CMK (cell line): ENCODE measurements around the gene ANKFY1.

Experiments
- DNase-seq: peaks from one replicate; pipeline ENCODE4 v3.0.0-alpha.2; 2010; ENCODE audit warnings: low read depth

The ANKFY1 gene

DNA sequence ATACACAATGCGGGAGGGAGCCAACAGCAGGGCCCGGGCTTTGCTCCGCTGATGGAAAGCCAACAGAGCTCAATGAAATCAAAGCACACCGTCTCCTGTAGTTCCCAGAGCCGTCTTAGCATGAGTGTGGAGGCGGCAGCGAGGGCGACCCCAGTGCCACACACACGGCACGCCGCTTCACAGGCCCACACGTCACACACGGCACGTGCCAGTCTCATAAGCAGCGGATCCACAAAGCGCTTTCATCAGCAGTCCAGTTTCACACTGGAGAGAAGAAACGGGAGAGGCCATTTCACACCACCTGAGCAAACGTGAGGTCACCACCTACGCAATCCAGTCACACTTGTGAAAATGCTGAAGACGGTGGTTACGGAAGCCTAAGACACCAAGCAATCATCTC is 86.0 kb downstream of the ANKFY1 start:
- DNase-seq: no peak

DNA sequence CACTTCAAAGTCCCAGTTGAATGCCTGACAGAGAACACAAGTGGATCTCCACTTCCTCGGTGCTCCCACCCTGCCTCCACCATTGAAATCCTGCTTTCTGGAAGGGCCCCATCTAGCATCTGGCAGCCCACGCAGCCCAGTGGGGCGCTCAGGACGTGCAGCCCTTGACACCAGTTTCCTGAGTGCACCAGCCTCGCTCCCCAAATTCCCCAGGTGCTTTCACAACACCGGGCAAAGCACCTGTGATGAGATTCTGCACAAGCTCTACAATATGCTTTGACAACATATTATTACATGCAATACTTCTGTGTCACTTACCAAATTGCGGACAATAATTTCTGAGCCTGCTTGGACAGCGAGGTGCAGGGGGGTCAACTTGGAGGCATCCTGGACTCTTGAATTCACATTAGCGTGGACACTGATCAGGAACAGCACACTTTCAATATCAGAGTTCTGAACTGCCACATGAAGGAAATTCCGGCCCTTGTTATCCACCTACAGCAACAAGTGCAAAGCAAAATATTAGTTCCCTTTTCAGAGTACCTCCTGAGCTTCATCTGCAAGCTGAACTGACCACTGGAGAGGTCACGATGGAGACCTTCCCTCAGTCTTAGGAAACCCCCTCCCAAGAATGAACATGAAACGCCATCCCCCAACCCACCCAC is 86.8 kb downstream of the ANKFY1 start:
- no peak for DNase-seq

- no peak for DNase-seq
These were observed 87.6 kb downstream of the ANKFY1 start for GRCh38 chr17:4175921-4176807.

DNA sequence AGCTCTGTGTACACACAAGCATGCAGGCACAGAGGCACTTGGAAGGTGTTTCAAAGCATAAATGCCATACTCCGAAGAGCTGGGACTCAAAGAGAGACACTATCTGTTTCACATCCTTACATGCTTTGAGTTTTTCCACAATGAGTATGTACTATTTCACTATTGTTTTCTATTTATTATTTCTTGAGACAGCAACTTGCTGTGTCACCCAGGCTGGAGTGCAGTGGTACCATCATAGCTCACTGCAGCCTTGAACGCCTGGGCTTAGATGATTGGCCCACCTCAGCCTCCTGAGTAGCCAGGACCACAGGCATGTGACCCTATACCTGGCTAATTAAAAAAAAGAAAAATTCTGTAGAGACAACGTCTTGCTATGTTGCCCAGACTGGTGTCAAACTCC is 89.2 kb downstream of the ANKFY1 start:
- no peak for DNase-seq

GRCh38 chr17:4173781-4174180 is 90.0 kb downstream of the ANKFY1 start:
- no peak for DNase-seq

DNA sequence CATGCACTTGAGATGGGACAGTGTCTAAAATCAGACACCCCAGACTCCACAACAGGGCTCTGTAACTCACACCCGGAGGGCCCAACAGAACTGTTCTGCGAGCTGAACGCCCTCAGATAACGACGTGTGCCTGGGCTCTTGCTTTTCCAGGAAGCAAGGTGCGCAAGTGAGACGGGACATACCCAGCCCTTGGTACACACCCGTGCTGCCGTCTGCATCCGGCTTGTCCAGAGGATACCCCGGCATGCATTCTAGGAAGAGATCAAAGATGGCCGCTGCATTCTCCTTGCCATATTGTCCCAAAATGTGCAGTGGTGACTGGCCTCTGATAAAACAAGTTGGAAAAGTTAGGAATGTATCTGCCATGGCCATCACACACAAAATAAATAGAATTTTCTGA is 91.4 kb downstream of the ANKFY1 start:
- DNase-seq: no peak

DNA sequence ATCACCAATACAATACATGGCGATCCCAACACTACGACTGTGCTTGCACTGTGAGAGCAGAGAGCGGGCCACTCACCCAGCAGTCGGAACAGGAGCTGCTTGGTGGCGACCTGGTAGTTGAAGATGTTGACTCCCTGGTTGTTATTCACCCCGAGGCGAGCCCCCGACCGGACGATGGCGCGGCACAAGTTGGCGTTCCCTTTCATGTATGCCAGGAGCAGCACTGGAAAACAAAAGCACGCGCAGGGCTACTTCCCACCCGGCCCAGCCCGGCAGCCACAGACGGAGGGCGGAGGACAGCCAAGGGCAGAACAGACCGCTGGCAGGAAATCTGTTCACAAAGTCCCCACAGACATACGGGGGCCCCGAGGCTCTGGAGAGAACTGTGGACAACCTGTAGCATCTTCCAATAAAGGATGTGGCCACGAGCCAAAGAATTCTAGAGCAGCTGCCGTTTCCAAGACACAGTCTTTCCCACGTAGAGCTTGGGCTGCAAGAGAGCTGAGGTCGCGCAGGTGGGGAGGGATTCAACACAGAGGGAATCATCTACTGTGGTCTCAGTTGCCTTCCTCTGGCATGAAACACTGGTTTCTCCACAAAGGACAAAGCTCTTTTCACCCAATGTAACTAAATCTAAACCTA is 93.0 kb downstream of the ANKFY1 start:
- DNase-seq: no peak

DNA sequence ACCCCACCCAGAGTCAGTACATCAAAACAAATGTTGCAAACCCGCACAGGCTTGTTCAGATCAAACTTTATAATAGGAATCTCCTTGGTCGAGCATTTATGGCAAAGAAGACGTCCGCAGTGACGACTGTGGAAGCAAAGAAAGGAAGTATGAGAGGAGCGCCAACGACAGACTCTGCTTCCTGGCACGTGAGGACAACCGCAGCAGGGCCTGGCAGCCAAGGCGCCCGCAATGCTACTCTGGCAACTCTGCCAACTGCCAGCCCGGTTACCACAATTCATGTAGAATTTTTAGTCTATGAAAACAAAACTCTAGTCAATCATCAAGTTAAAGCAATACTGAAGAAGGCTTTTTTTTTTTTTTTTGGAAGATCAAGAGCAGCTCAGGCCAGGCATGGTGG is 96.0 kb downstream of the ANKFY1 start:
- no peak for DNase-seq

GRCh38 chr17:4166419-4166818 is 97.4 kb downstream of the ANKFY1 start:
- no peak for DNase-seq

DNA sequence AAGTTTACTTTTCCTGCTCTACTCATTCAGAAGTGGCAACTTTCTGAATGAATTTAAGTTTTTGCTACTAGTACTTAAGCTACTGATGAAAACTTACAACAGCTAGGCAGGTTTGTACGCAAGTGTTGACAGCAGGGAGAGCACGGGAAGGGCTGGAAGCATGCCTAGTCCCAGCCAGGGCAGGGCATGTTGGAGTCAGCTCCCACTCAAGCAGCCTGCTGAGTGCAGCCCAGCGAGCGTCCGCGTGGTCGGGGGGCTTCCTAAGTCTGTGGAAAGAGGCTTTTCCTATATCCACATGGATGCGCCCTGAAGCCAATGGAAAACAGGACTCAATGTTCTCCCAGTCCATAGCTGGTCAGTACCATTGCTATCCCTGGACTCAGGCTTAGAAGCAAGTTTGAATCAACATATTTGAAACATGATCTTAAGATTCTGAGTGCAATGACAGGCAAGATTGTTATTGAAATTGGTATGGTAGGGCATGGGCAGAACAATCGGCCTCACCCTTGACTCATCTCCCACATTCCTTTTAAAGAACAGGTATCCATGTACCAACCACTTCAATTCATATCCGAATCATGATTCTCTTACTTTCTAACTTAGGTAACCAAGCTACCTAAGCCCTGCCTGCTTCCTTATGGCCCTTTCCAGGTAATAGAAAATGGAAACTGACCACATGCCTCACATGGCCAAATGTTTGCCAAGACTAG is 98.3 kb downstream of the ANKFY1 start:
- no peak for DNase-seq

GRCh38 chr17:4163951-4164350 is 99.8 kb downstream of the ANKFY1 start:
- DNase-seq: no peak

DNA sequence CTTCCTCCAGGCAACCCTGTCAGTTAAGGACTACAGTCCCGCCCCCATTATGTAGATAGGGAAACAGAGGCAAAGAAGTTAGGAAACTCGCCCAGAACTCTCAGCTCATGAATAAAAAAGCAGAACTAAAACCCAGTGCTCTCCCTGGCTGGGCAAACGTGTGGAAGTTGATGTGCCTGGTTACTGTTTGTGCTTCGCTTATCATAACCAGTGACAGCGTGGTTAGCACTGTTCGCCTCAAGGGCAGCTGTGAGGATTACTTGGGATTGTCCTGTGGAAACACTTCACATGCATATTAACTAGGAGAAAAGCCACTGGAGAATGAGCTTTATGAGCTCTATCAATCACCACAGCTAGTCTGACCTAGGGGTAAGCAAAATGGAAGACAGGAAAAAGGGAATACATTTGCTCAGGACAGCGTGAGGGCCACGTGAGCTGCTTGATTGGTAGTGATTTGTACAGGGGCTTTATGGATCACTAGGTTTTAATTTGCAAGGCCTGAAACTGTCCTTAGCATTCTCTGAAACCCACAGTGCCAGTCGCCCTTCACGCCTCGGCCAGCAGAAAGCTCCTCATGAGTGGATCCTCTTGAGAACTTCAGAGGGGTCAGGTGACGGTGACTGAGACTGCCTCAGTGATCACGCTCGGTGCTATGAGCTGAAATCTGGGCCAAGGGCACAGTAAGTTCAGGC is 100.9 kb downstream of the ANKFY1 start:
- DNase-seq: no peak

DNA sequence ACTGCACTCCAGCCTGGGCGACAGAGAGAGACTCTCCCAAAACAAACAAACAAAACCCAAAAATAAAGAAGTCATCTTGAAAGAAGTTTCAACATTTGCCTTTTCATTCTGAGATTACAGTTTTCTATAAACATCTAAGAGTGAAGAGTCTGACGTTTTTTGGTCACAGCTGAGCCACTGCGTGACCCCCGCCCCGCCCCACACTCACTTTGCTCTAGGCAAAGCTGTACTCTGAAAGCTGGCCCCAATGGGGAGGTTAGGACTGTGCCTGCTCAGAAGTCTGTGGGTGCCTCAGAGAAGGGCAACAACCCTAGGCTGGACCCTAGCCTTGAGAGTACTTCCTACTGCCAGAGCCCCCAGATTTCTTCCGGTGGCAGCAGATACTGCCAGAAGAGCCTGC is 101.5 kb downstream of the ANKFY1 start:
- DNase-seq: no peak

GRCh38 chr17:4161967-4162305 is 101.8 kb downstream of the ANKFY1 start:
- DNase-seq: no peak

DNA sequence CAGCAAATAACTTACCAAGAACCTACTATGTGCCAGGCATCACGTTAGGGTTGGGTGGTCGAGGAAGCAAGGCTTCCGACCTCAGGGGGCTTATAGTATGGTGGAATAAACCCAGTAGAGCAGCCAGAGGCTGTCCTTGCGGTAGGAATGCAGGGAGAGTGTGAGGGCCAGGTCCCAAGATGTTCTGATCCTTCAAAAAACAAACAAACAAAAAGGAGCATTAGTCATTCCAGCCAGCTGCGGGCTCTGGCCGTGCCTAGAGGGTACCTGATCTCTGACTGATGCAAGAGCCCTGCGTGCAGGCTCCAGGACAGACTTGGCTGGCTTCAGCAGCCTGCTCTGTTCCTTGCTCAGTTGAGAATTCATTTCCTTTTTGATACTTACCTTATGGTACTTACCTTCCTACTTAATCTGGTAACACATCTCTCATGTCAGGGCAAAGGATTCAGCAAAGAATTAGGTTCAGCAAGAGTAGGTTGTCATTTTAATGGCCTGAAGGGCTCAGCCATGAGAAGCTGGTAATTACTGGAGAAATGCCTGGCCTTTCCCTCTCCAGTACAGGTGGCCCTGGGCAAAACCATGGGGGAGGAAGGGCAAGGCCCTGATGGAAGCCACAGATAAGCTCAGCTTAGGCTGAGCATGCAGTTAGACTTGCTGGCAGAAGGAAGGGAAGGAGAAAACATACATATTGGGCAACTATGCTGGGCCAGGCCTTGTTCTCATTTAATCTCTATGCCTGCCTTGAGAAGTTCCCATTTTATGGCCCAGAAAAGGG is 102.4 kb downstream of the ANKFY1 start:
- no peak for DNase-seq

- no peak for DNase-seq
These were observed 103.4 kb downstream of the ANKFY1 start for GRCh38 chr17:4160294-4160859.

- no peak for DNase-seq
These were observed 104.0 kb downstream of the ANKFY1 start for GRCh38 chr17:4159761-4160160.

- DNase-seq: no peak
These were observed 106.0 kb downstream of the ANKFY1 start for GRCh38 chr17:4157618-4158333.

DNA sequence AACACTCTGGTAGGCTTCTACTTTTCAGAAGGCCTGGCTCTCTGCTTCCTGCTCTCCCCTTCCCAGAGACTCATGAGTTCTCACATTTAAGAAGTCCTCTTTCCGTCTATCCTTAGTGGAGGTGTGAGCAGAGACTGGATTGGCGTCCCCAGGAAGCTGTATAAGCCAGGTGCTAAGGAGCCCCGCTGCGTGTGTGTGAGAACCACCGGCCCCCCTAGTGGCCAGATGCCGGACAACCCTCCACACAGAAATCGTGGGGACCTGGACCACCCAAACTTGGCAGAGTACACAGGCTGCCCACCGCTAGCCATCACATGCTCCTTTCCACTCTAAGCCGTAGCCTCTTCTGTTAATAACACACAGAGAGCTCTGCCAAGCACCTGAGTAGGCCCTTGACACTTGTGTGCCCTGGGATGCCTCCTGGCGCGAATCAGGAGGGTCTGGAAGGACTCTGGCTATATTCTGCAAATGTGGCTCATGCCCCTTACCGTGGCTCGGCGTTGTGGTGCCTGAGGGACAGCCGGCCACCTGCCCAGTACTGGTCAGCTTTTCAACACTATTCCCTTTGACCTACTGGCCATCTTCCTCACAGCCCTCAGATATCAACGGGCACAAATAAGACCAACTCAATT is 106.9 kb downstream of the ANKFY1 start:
- DNase-seq: no peak
